ENCODE results near the gene TMEM18. TPM values are rescaled to one million over a fixed set of nuclear protein-coding genes. Genes with fewer than 3 reads are reported as not detected.

Gene TMEM18
- total and polyA plus RNA-seq, 2 of the 13 experiments (the other 11 are each of a cell fraction or from before 2014, with no cell fraction given), result 45.9 to 49.4 TPM

- TF ChIP-seq HIC2 (CRISPR knock-in tag; IDR thresholded peaks at IDR 0.05; ENCODE audit: low read depth) (peak; percentile 88), MLXIP (CRISPR knock-in tag; IDR thresholded peaks at IDR 0.05; ENCODE audit: borderline replicate concordance) (no peak), NR0B2 (CRISPR knock-in tag; IDR thresholded peaks at IDR 0.05) (peak; percentile 99; the same call in 1 of the 2 replicates), SP5 (CRISPR knock-in tag; IDR thresholded peaks at IDR 0.05; ENCODE audit: borderline replicate concordance, low read depth) (peak; percentile 78), CTCF (CRISPR knock-in tag; IDR thresholded peaks at IDR 0.05) (no peak; the same call in none of the 2 replicates), ZBTB7B (CRISPR knock-in tag; IDR thresholded peaks at IDR 0.05) (no peak), NFE2 (CRISPR knock-in tag; IDR thresholded peaks at IDR 0.05) (no peak), ZBED4 (CRISPR knock-in tag; IDR thresholded peaks at IDR 0.05; ENCODE audit: borderline replicate concordance) (no peak), THRA (CRISPR knock-in tag; IDR thresholded peaks at IDR 0.05; ENCODE audit: borderline replicate concordance) (no peak), YY1 (IDR thresholded peaks at IDR 0.05; ENCODE audit: insufficient read depth, insufficient replicate concordance, low read depth, low read length) (no peak), SIX1 (CRISPR knock-in tag; IDR thresholded peaks at IDR 0.05; ENCODE audit: borderline replicate concordance) (no peak), ETS1 (CRISPR knock-in tag; IDR thresholded peaks at IDR 0.05) (no peak)
Measured at GRCh38 chr2:676647-677055, 555 bp downstream of the TMEM18 start (continued).

All from HepG2 (cell line).